Activated CD4-positive, alpha-beta T cell treated with anti-CD3 and anti-CD28 coated beads, Interleukin-10, Interleukin-2, amounts not matched to agents 100 ng/mL and 50 ng/mL, durations not matched to agents 16 hours and 8 hours (primary cell): ENCODE results near the gene RIC8B.
A peak's percentile ranks its signal among the peaks of the same experiment; 100 is the strongest.

Source experiments
- DNase-seq: peaks from one replicate; pipeline ENCODE4 v3.0.0-alpha.2; 2020

RIC8B gene

GRCh38 chr12:106870116-106870515 is 95.6 kb downstream of the RIC8B start:
- DNase-seq: no peak

- no peak for DNase-seq
Observed at GRCh38 chr12:106871477-106871876, 97.0 kb downstream of the RIC8B start.

GRCh38 chr12:106873983-106874382 is 99.5 kb downstream of the RIC8B start:
- DNase-seq: no peak

GRCh38 chr12:106878804-106879203 is 104.3 kb downstream of the RIC8B start:
- no peak for DNase-seq

- DNase-seq: no peak
Observed at GRCh38 chr12:106879612-106880011, 105.1 kb downstream of the RIC8B start.

GRCh38 chr12:106883426-106883825 is 108.9 kb downstream of the RIC8B start:
- DNase-seq: no peak

- DNase-seq: no peak
Observed at GRCh38 chr12:106885026-106885425, 110.5 kb downstream of the RIC8B start.

- no peak for DNase-seq
Observed at GRCh38 chr12:106885541-106886249, 111.2 kb downstream of the RIC8B start.

GRCh38 chr12:106886932-106887331 is 112.5 kb downstream of the RIC8B start:
- no peak for DNase-seq

- no peak for DNase-seq
Observed at GRCh38 chr12:106888348-106888970, 114.0 kb downstream of the RIC8B start.

- no peak for DNase-seq
Observed at GRCh38 chr12:106889326-106889725, 114.8 kb downstream of the RIC8B start.

GRCh38 chr12:106889950-106890626 is 115.6 kb downstream of the RIC8B start:
- DNase-seq: no peak

GRCh38 chr12:106892075-106892474 is 117.6 kb downstream of the RIC8B start:
- DNase-seq: no peak

GRCh38 chr12:106893451-106893850 is 119.0 kb downstream of the RIC8B start:
- DNase-seq: no peak

GRCh38 chr12:106894774-106895173 is 120.3 kb downstream of the RIC8B start:
- DNase-seq: no peak

GRCh38 chr12:106896603-106897002 is 122.1 kb downstream of the RIC8B start:
- no peak for DNase-seq

GRCh38 chr12:106897082-106897481 is 122.6 kb downstream of the RIC8B start:
- DNase-seq: no peak

- DNase-seq: no peak
Observed at GRCh38 chr12:106897981-106898901, 123.8 kb downstream of the RIC8B start.

GRCh38 chr12:106900554-106900953 is 126.1 kb downstream of the RIC8B start:
- no peak for DNase-seq

- no peak for DNase-seq
Observed at GRCh38 chr12:106901276-106901675, 126.8 kb downstream of the RIC8B start.

GRCh38 chr12:106902053-106902452 is 127.6 kb downstream of the RIC8B start:
- DNase-seq: no peak

GRCh38 chr12:106903241-106903945 is 128.9 kb downstream of the RIC8B start:
- peak; percentile 68 for DNase-seq
